Measurements from ENCODE around the gene LDLRAD3. TPM values are rescaled to one million over a fixed set of nuclear protein-coding genes. Genes with fewer than 3 reads are reported as not detected.

LDLRAD3 gene
- total RNA-seq, 1 experiment from 2014 or later: 28.1 TPM

DNA sequence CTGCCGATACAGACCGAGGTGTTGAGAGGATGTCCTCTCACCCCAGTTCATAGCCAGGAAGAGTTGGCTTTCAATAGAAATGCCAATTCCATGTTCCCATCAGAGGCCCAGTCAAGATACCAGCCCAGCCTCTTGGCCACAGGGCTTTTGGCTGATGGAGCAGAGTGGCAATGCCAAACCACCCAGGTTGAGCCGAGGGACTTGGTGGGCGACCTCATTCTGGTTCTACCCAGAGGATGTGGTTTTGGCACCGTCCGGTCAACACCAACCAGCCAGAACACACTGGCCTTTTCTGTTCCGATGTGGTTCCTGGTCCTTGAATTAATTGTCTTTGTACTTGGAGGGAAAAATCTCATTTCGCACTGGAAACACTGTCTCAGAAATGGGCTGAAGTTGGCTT, 284.8 kb downstream of the LDLRAD3 start:
- Histone ChIP-seq H3K9me3 (ENCODE audit: control insufficient read depth, insufficient read depth, low read depth, low read length) (no peaks in the 10 kb centered on the region), H3K27ac (ENCODE audit: low read length) (no peak overlapping the region), H3K4me3 (ENCODE audit: low read depth in 2 of 2, low read length in 2 of 2) (no peak overlapping the region), H3K4me1 (ENCODE audit: control insufficient read depth, insufficient read depth, low read length) (no peaks in the 10 kb centered on the region), H3K36me3 (ENCODE audit: control insufficient read depth, insufficient read depth, low read length) (no peaks in the 10 kb centered on the region), H3K27me3 (ENCODE audit: control insufficient read depth, insufficient read depth, low read length) (no peaks in the 10 kb centered on the region)
- no peak for ATAC-seq
- BruUV-seq (replicated peaks): no TSS peak
- DNase-seq (ENCODE audit: low read depth, low spot score): no peak
- ChIA-PET CTCF (no interaction called here), POLR2A (no interaction called here)
- in situ Hi-C loops (cut with HindIII; ENCODE audit: low pct_unique_long_range_greater_than_20kb, low sequenced_read_pairs) (no loop called here), intact Hi-C loops (cut with micrococcal nuclease; ENCODE audit: unreplicated experiment) (no loop called here)
- TF ChIP-seq, protein P1, sequence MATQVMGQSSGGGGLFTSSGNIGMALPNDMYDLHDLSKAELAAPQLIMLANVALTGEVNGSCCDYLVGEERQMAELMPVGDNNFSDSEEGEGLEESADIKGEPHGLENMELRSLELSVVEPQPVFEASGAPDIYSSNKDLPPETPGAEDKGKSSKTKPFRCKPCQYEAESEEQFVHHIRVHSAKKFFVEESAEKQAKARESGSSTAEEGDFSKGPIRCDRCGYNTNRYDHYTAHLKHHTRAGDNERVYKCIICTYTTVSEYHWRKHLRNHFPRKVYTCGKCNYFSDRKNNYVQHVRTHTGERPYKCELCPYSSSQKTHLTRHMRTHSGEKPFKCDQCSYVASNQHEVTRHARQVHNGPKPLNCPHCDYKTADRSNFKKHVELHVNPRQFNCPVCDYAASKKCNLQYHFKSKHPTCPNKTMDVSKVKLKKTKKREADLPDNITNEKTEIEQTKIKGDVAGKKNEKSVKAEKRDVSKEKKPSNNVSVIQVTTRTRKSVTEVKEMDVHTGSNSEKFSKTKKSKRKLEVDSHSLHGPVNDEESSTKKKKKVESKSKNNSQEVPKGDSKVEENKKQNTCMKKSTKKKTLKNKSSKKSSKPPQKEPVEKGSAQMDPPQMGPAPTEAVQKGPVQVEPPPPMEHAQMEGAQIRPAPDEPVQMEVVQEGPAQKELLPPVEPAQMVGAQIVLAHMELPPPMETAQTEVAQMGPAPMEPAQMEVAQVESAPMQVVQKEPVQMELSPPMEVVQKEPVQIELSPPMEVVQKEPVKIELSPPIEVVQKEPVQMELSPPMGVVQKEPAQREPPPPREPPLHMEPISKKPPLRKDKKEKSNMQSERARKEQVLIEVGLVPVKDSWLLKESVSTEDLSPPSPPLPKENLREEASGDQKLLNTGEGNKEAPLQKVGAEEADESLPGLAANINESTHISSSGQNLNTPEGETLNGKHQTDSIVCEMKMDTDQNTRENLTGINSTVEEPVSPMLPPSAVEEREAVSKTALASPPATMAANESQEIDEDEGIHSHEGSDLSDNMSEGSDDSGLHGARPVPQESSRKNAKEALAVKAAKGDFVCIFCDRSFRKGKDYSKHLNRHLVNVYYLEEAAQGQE (IDR thresholded peaks at IDR 0.05; ENCODE audit: insufficient read depth in 1 of 2, low read depth in 2 of 2, low read length in 1 of 2): no peak
- TF ChIP-seq, protein P2, sequence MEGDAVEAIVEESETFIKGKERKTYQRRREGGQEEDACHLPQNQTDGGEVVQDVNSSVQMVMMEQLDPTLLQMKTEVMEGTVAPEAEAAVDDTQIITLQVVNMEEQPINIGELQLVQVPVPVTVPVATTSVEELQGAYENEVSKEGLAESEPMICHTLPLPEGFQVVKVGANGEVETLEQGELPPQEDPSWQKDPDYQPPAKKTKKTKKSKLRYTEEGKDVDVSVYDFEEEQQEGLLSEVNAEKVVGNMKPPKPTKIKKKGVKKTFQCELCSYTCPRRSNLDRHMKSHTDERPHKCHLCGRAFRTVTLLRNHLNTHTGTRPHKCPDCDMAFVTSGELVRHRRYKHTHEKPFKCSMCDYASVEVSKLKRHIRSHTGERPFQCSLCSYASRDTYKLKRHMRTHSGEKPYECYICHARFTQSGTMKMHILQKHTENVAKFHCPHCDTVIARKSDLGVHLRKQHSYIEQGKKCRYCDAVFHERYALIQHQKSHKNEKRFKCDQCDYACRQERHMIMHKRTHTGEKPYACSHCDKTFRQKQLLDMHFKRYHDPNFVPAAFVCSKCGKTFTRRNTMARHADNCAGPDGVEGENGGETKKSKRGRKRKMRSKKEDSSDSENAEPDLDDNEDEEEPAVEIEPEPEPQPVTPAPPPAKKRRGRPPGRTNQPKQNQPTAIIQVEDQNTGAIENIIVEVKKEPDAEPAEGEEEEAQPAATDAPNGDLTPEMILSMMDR (IDR thresholded peaks at IDR 0.05): no peak
- no peak for TF ChIP-seq POLR2AphosphoS5 (IDR thresholded peaks at IDR 0.05; ENCODE audit: low read depth, low read length)
- TF ChIP-seq TCF7L2 (IDR thresholded peaks at IDR 0.05; ENCODE audit: low read depth, low read length): no peak
- no peak for TF ChIP-seq SIN3A (IDR thresholded peaks at IDR 0.05; ENCODE audit: borderline replicate concordance, insufficient read depth, low read depth, low read length)

DNA sequence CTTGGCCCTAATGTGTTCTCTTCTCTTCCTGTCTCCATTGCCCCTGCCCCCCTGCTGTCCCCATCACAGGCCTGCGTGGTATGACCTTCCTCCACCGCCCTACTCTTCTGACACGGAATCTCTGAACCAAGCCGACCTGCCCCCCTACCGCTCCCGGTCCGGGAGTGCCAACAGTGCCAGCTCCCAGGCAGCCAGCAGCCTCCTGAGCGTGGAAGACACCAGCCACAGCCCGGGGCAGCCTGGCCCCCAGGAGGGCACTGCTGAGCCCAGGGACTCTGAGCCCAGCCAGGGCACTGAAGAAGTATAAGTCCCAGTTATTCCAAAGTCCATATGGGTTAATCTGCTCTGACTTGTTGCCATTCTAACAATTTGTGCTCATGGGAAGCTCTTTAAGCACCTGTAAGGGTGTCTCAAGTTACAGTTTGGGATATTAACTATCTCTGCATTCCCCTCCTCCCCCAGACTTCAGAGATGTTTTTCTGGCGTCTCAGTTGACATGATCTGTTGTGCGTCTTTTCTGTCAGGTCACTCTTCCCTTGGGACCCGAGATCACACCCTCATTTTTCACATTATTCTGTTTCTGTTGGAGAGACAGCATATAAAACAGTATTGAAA, 285.3 kb downstream of the LDLRAD3 start:
- POLR2A ChIA-PET: no interaction called here
- CTCF ChIA-PET: no interaction called here
- TF ChIP-seq SIN3A (IDR thresholded peaks at IDR 0.05; ENCODE audit: borderline replicate concordance, insufficient read depth, low read depth, low read length) (no peak), TCF7L2 (IDR thresholded peaks at IDR 0.05; ENCODE audit: low read depth, low read length) (no peak), POLR2AphosphoS5 (IDR thresholded peaks at IDR 0.05; ENCODE audit: low read depth, low read length) (no peak)
- TF ChIP-seq, protein P2 (IDR thresholded peaks at IDR 0.05): no peak
- TF ChIP-seq, protein P1 (IDR thresholded peaks at IDR 0.05; ENCODE audit: insufficient read depth in 1 of 2, low read depth in 2 of 2, low read length in 1 of 2): no peak

More for the DNA sequence above, 285.3 kb downstream of the LDLRAD3 start:
- no peaks in the 10 kb centered on the region for H3K9me3 ChIP-seq (ENCODE audit: control insufficient read depth, insufficient read depth, low read depth, low read length)
- ATAC-seq (no peak), DNase-seq (ENCODE audit: low read depth, low spot score) (no peak)
- no peak overlapping the region for H3K4me3 ChIP-seq (ENCODE audit: low read depth in 2 of 2, low read length in 2 of 2)
- BruUV-seq (replicated peaks): no TSS peak
- intact Hi-C loops (cut with micrococcal nuclease; ENCODE audit: unreplicated experiment): no loop called here
- no peaks in the 10 kb centered on the region for H3K27me3 ChIP-seq (ENCODE audit: control insufficient read depth, insufficient read depth, low read length)
- no peaks in the 10 kb centered on the region for H3K4me1 ChIP-seq (ENCODE audit: control insufficient read depth, insufficient read depth, low read length)
- H3K36me3 ChIP-seq (ENCODE audit: control insufficient read depth, insufficient read depth, low read length): no peaks in the 10 kb centered on the region
- in situ Hi-C loops (cut with HindIII; ENCODE audit: low pct_unique_long_range_greater_than_20kb, low sequenced_read_pairs): no loop called here
- H3K27ac ChIP-seq (ENCODE audit: low read length): no peak overlapping the region

Measured in Panc1 (cell line).